OCI-LY3 (cell line): ENCODE results near the gene LCE2C.

Experiments used
- H2AFZ ChIP-seq: fragments of 200-600, 300-600 bp; shearing (Covaris generic); 2 replicates; pipeline ENCODE4 v1.6.0; 2014; ENCODE audit warnings: antibody characterized with exemption, low read depth, low read length
- H3K27ac ChIP-seq: fragments of 200-600, 300-600 bp; sonication (generic); 2 replicates; pipeline ENCODE4 v1.5.1; 2014; ENCODE audit warnings: mild to moderate bottlenecking, low read length, moderate library complexity, mixed read lengths
- H3K27me3 ChIP-seq: fragments of 200-600, 300-600 bp; sonication (generic); 2 replicates; pipeline ENCODE4 v1.6.1; 2014; ENCODE audit warnings: low read depth, low read length, mixed read lengths
- H3K36me3 ChIP-seq: fragments of 200-600, 300-600 bp; sonication (generic); replicated peaks from 2 replicates; pipeline ENCODE3; 2014; ENCODE audit warnings: low read depth, low read length, mixed read lengths
- H3K4me1 ChIP-seq: fragments of 300-600, 200-600 bp; sonication (generic); 2 replicates; pipeline ENCODE4 v1.6.1; 2014; ENCODE audit warnings: low read length, mixed read lengths
- H3K4me2 ChIP-seq: fragments of 200-600, 300-600 bp; sonication (generic); 2 replicates; pipeline ENCODE4 v1.6.1; 2014; ENCODE audit warnings: low read length, mixed read lengths
- H3K4me3 ChIP-seq: fragments of 300-600, 200-600 bp; sonication (generic); 2 replicates; pipeline ENCODE4 v1.5.1; 2014; ENCODE audit warnings: antibody characterized with exemption, mild to moderate bottlenecking, low read length, moderate library complexity
- H3K79me2 ChIP-seq: fragments of 300-600, 200-600 bp; shearing (Covaris generic); 2 replicates; pipeline ENCODE4 v1.6.1; 2014; ENCODE audit warnings: mild to moderate bottlenecking, low read length, mixed read lengths
- H3K9ac ChIP-seq: fragments of 300-600, 200-600 bp; shearing (Covaris generic); 2 replicates; pipeline ENCODE4 v1.6.0; 2014; ENCODE audit warnings: mild to moderate bottlenecking, low read length, moderate library complexity
- H3K9me3 ChIP-seq: fragments of 200-600, 300-600 bp; shearing (Covaris generic); 2 replicates; pipeline ENCODE4 v1.6.1; 2014; ENCODE audit warnings: low read length, mixed read lengths; ENCODE audit not compliant: insufficient read depth
- H4K20me1 ChIP-seq: fragments of 200-600, 300-600 bp; sonication (generic); 2 replicates; pipeline ENCODE4 v1.6.1; 2016; ENCODE audit warnings: low read length, mixed read lengths; ENCODE audit not compliant: insufficient read depth
- CTCF ChIP-seq: fragments of 200-600, 300-600 bp; sonication (generic); IDR thresholded peaks from 2 replicates; pipeline ENCODE4 v1.5.1; 2014; ENCODE audit warnings: antibody characterized with exemption, low read length, low read depth
- EZH2phosphoT487 ChIP-seq: fragments of 200-600 bp; shearing (Covaris generic); IDR thresholded peaks from 2 replicates; pipeline ENCODE4 v1.6.1; 2018; ENCODE audit warnings: antibody characterized with exemption, mixed run types, low read depth

The LCE2C gene

GRCh38 chr1:152667648-152668047, 7.4 kb upstream of the LCE2C start:
- H3K36me3 ChIP-seq, result no peaks in the 10 kb centered on the region
- no peak overlapping the region for H3K4me3 ChIP-seq
- no peak overlapping the region for H3K4me2 ChIP-seq
- TF ChIP-seq CTCF (no peak), EZH2phosphoT487 (no peak)
- no peaks in the 10 kb centered on the region for H4K20me1 ChIP-seq
- no peak overlapping the region for H3K9ac ChIP-seq
- H3K9me3 ChIP-seq, result no peaks in the 10 kb centered on the region
- no peaks in the 10 kb centered on the region for H3K4me1 ChIP-seq
- H2AFZ ChIP-seq, result no peak overlapping the region
- no peaks in the 10 kb centered on the region for H3K79me2 ChIP-seq
- peaks cover 43% of the 10 kb centered on the region for H3K27me3 ChIP-seq
- H3K27ac ChIP-seq, result no peak overlapping the region

- H2AFZ ChIP-seq, result no peak overlapping the region
- H3K27me3 ChIP-seq, result peaks cover 40% of the 10 kb centered on the region
- no peak overlapping the region for H3K27ac ChIP-seq
- H3K9ac ChIP-seq, result no peak overlapping the region
- H3K4me1 ChIP-seq, result no peaks in the 10 kb centered on the region
- H3K4me3 ChIP-seq, result no peak overlapping the region
- TF ChIP-seq CTCF, result no peak
- TF ChIP-seq EZH2phosphoT487, result no peak
- no peaks in the 10 kb centered on the region for H4K20me1 ChIP-seq
- H3K79me2 ChIP-seq, result no peaks in the 10 kb centered on the region
- H3K9me3 ChIP-seq, result no peaks in the 10 kb centered on the region
- H3K36me3 ChIP-seq, result no peaks in the 10 kb centered on the region
- no peak overlapping the region for H3K4me2 ChIP-seq
Measured at GRCh38 chr1:152673016-152673415, 2.1 kb upstream of the LCE2C start.

- Histone ChIP-seq H3K4me1 (no peaks in the 10 kb centered on the region), H3K4me2 (no peak overlapping the region)
Measured at GRCh38 chr1:152679459-152679858, 4.4 kb downstream of the LCE2C start.

GRCh38 chr1:152681616-152682015, 6.5 kb downstream of the LCE2C start:
- H3K9ac ChIP-seq, result no peak overlapping the region
- no peak overlapping the region for H3K4me3 ChIP-seq
- no peaks in the 10 kb centered on the region for H3K36me3 ChIP-seq
- no peak for TF ChIP-seq CTCF
- TF ChIP-seq EZH2phosphoT487, result no peak
- no peak overlapping the region for H3K27ac ChIP-seq
- H3K4me2 ChIP-seq, result no peak overlapping the region
- H3K79me2 ChIP-seq, result no peaks in the 10 kb centered on the region
- H3K27me3 ChIP-seq, result peaks cover 56% of the 10 kb centered on the region
- no peak overlapping the region for H2AFZ ChIP-seq
- no peaks in the 10 kb centered on the region for H3K4me1 ChIP-seq
- no peaks in the 10 kb centered on the region for H3K9me3 ChIP-seq
- H4K20me1 ChIP-seq, result no peaks in the 10 kb centered on the region

More at GRCh38 chr1:152679459-152679858, 4.4 kb downstream of the LCE2C start:
- Histone ChIP-seq H3K9ac (no peak overlapping the region), H2AFZ (no peak overlapping the region), H3K27ac (no peak overlapping the region), H3K9me3 (no peaks in the 10 kb centered on the region), H4K20me1 (no peaks in the 10 kb centered on the region), H3K4me3 (no peak overlapping the region), H3K79me2 (no peaks in the 10 kb centered on the region), H3K27me3 (peaks cover 59% of the 10 kb centered on the region), H3K36me3 (no peaks in the 10 kb centered on the region)
- TF ChIP-seq CTCF (no peak), EZH2phosphoT487 (no peak)
